K562 (cell line): ENCODE results near the gene PI4KA. TPM values are rescaled to one million over a fixed set of nuclear protein-coding genes. Genes with fewer than 3 reads are reported as not detected.

Experiments used
- DLX4 ChIP-seq: fragments of 250-450 bp; sonication (Bioruptor Pico); IDR thresholded peaks from 2 replicates; pipeline ENCODE4 v1.6.1; 2021; ENCODE audit warnings: mild to moderate bottlenecking
- E2F6 ChIP-seq, 2 experiments: IDR thresholded peaks; 2 replicates each; pipeline ENCODE4 v1.6.1; 2011; ENCODE audit warnings: borderline replicate concordance in 1 of 2, control low read depth in 1 of 2, low read depth in 1 of 2, low read length in 1 of 2, mild to moderate bottlenecking in 1 of 2, mixed read lengths in 1 of 2, moderate library complexity in 1 of 2; ENCODE audit not compliant: insufficient read depth in 1 of 2, insufficient read length in 1 of 2, poor library complexity in 1 of 2, severe bottlenecking in 1 of 2; ENCODE audit errors: extremely low read depth in 1 of 2
- EP300 ChIP-seq: IDR thresholded peaks from 2 replicates; pipeline ENCODE4 v1.6.1; 2012; ENCODE audit warnings: low read length, improper control_type of control experiment
- ETV1 ChIP-seq: fragments of 450-650 bp; conservative IDR thresholded peaks from 2 replicates; pipeline ENCODE4 v1.6.1; 2016; ENCODE audit warnings: missing genetic modification characterization, control low read depth, low read depth, missing compliant biosample characterization
- GTF2B ChIP-seq: IDR thresholded peaks from 2 replicates; pipeline ENCODE4 v1.6.1; 2011; ENCODE audit not compliant: insufficient read length; ENCODE audit errors: extremely low read depth
- HNRNPK ChIP-seq: fragments of 200-400 bp; formaldehyde crosslinking; IDR thresholded peaks from one replicate; pipeline ENCODE4 v1.6.1; 2018; ENCODE audit warnings: mild to moderate bottlenecking, low read depth, low read length; ENCODE audit not compliant: poor library complexity, severe bottlenecking
- HOMEZ ChIP-seq: fragments of 250-450 bp; sonication (Bioruptor Pico); IDR thresholded peaks from 2 replicates; pipeline ENCODE4 v1.4.0; 2020; ENCODE audit warnings: mild to moderate bottlenecking, moderate library complexity
- MAFF ChIP-seq: IDR thresholded peaks from 2 replicates; pipeline ENCODE4 v1.6.1; 2012; ENCODE audit warnings: low read length, improper control_type of control experiment
- MAFK ChIP-seq: IDR thresholded peaks from 2 replicates; pipeline ENCODE4 v1.6.1; 2011; ENCODE audit warnings: low read length, improper control_type of control experiment
- MYC ChIP-seq, 2 experiments: fragments of 250-450 bp in 1 of 2; sonication (Bioruptor Pico) in 1 of 2; IDR thresholded peaks; 2 replicates each; pipeline versions ENCODE4 v1.5.1 to v1.6.1; 2012 to 2021; ENCODE audit warnings: low read depth in 2 of 2, borderline replicate concordance in 1 of 2, improper control_type of control experiment in 1 of 2, low read length in 1 of 2, mild to moderate bottlenecking in 1 of 2, moderate library complexity in 1 of 2
- PRMT5 ChIP-seq: sonication (generic); formaldehyde crosslinking; IDR thresholded peaks from 2 replicates; pipeline ENCODE4 v1.5.0; 2020; ENCODE audit warnings: missing genetic modification reagents
- RFX1 ChIP-seq: fragments of 450-650 bp; IDR thresholded peaks from 2 replicates; pipeline ENCODE4 v1.6.1; 2016; ENCODE audit warnings: mild to moderate bottlenecking, moderate library complexity
- SP2 ChIP-seq: IDR thresholded peaks from 2 replicates; pipeline ENCODE4 v1.6.1; 2011; ENCODE audit warnings: mild to moderate bottlenecking, low read depth, low read length, moderate library complexity; ENCODE audit not compliant: poor library complexity, severe bottlenecking; ENCODE audit errors: extremely low read depth
- STAT6 ChIP-seq: sonication (generic); formaldehyde crosslinking; IDR thresholded peaks from 2 replicates; pipeline ENCODE4 v1.8.1; 2023; ENCODE audit warnings: mild to moderate bottlenecking, missing genetic modification reagents
- TAF1 ChIP-seq: IDR thresholded peaks from 2 replicates; pipeline ENCODE4 v1.6.1; 2011; ENCODE audit warnings: mild to moderate bottlenecking, low read length, moderate library complexity; ENCODE audit not compliant: insufficient read depth, control insufficient read depth, severe bottlenecking; ENCODE audit errors: extremely low read depth
- ZBTB1 ChIP-seq: sonication (generic); formaldehyde crosslinking; IDR thresholded peaks from 2 replicates; pipeline ENCODE4 v1.8.1; 2023; ENCODE audit warnings: missing genetic modification reagents, low read depth, mild to moderate bottlenecking, borderline replicate concordance
- ZNF384 ChIP-seq: IDR thresholded peaks from 2 replicates; pipeline ENCODE4 v1.6.1; 2012; ENCODE audit warnings: low read depth, low read length, improper control_type of control experiment
- ZNF507 ChIP-seq: conservative IDR thresholded peaks from 2 replicates; pipeline ENCODE4 v1.6.1; 2017; ENCODE audit warnings: missing genetic modification characterization, missing compliant biosample characterization
- polyA plus RNA-seq, 8 experiments: library from polyadenylated mRNA; depleted of rRNA in 4 of 8; stranded (reverse) in 5 of 8; unstranded in 3 of 8; fragments of >200 nt; fragmentation: Nextera tagmentation in 2 of 8; fragmentation: Illumina TruSeq in 1 of 8; extraction: Ambion mirVana in 2 of 8; extraction: Trizol in 1 of 8; gene quantifications; 2 replicates each; pipeline versions ENCODE4 v1.2.1 to v1.2.3, GENCODE V29; 2011 to 2014; ENCODE audit warnings: inconsistent platforms in 1 of 8, missing spikeins in 1 of 8
- total RNA-seq, 7 experiments: library from RNA; depleted of rRNA in 6 of 7; stranded (reverse); fragments of >200 nt in 6 of 7; fragmentation: Illumina TruSeq in 2 of 7; extraction: Trizol in 2 of 7; gene quantifications; 2 replicates each; pipeline versions ENCODE4 v1.2.1 to v1.2.3, GENCODE V29; 2011 to 2021; ENCODE audit warnings: low replicate concordance in 1 of 7

PI4KA gene
- total and polyA plus RNA-seq, 9 of the 15 experiments (the other 6 are each of a cell fraction or from before 2014, with no cell fraction given) = 7.3 to 187 (median 84.7) TPM

GRCh38 chr22:20857247-20857643 lies 1.4 kb downstream of the PI4KA start (continued):
- TF ChIP-seq HOMEZ (CRISPR knock-in tag) = no peak
- TF ChIP-seq RFX1 = no peak
- no peak for TF ChIP-seq ZBTB1
- 0 out of 2 replicates have a peak, but pooled peaks have one; percentile 11 for TF ChIP-seq MAFK
- 0 out of 2 replicates have a peak, but pooled peaks have one; percentile 1 for TF ChIP-seq MAFF
- TF ChIP-seq MYC (IDR thresholded peaks at IDR 0.05; ENCODE audit: low read depth, low read length) = peak; percentile 89
- TF ChIP-seq MYC (CRISPR knock-in tag; IDR thresholded peaks at IDR 0.05; ENCODE audit: borderline replicate concordance, low read depth) = no peak
- TF ChIP-seq DLX4 (CRISPR knock-in tag) = no peak
- no peak for TF ChIP-seq TAF1
- TF ChIP-seq EP300 = peak; percentile 72
- no peak for TF ChIP-seq ETV1
- no peak for TF ChIP-seq PRMT5
- TF ChIP-seq E2F6 (IDR thresholded peaks at IDR 0.05; ENCODE audit: borderline replicate concordance in 1 of 2, extremely low read depth in 1 of 2, insufficient read depth in 1 of 2, insufficient read length in 1 of 2, low read depth in 1 of 2, low read length in 1 of 2, poor library complexity in 1 of 2, severe bottlenecking in 1 of 2) = peak in 1 of 2 experiments; percentile 32
- no peak for TF ChIP-seq SP2
- peak; percentile 89; the same call in 1 of the 2 replicates for TF ChIP-seq STAT6 (CRISPR knock-in tag)
- no peak for TF ChIP-seq GTF2B
- no peak for TF ChIP-seq ZNF384
- TF ChIP-seq ZNF507 (tag) = no peak
- TF ChIP-seq HNRNPK = no peak
